Kidney (tissue), 14 donors: ENCODE data around the gene MAGI1. TPM values are rescaled to one million over a fixed set of nuclear protein-coding genes. Genes with fewer than 3 reads are reported as not detected.

ENCODE experiments used
- DNase-seq, 5 donors: peaks; one replicate each; pipeline ENCODE4 v3.0.0-alpha.2; 2013 to 2020
- FAIRE-seq: peaks from 2 replicates; lab custom pipeline; 2012; peaks lifted over from hg19 to GRCh38; lab: Jason Lieb, UNC
- H3K27ac ChIP-seq, 2 donors: one replicate each; pipeline ENCODE4 v1.7.0; 2013; ENCODE audit warnings: low read depth in 2 of 2, low read length in 2 of 2, inconsistent platforms in 1 of 2
- H3K27me3 ChIP-seq: one replicate; pipeline ENCODE4 v1.7.1; 2013; ENCODE audit warnings: low read length, inconsistent platforms; ENCODE audit not compliant: control insufficient read depth, insufficient read depth
- H3K36me3 ChIP-seq, 3 donors: one replicate each; pipeline versions ENCODE4 v1.7.0 to v1.7.1; 2013; ENCODE audit warnings: low read length in 3 of 3, control low read depth in 1 of 3, inconsistent platforms in 1 of 3; ENCODE audit not compliant: insufficient read depth in 3 of 3, control insufficient read depth in 2 of 3
- H3K4me1 ChIP-seq, 3 donors: one replicate each; pipeline versions ENCODE4 v1.7.0 to v1.7.1; 2013; ENCODE audit warnings: low read length in 3 of 3, inconsistent platforms in 1 of 3, low read depth in 1 of 3; ENCODE audit not compliant: control insufficient read depth in 2 of 3, insufficient read depth in 2 of 3
- H3K4me3 ChIP-seq, 3 donors: one replicate each; pipeline versions ENCODE4 v1.7.0 to v1.8.1; 2013; ENCODE audit warnings: low read length in 3 of 3, control low read depth in 1 of 3, inconsistent platforms in 1 of 3
- H3K9ac ChIP-seq, 3 donors: one replicate each; pipeline versions ENCODE4 v1.7.0 to v1.7.1; 2013; ENCODE audit warnings: low read length in 3 of 3, control low read depth in 1 of 3, inconsistent platforms in 1 of 3
- H3K9me3 ChIP-seq, 3 donors: one replicate each; pipeline versions ENCODE4 v1.7.0 to v1.7.1; 2013; ENCODE audit warnings: low read length in 3 of 3, control low read depth in 1 of 3, inconsistent platforms in 1 of 3; ENCODE audit not compliant: control insufficient read depth in 2 of 3, insufficient read depth in 1 of 3
- intact Hi-C: fragments of 100-400 bp; cut with DNase I; formaldehyde crosslinking; loops from one replicate; pipeline ENCODE4 v1.11.1; 2022
- polyA plus RNA-seq: library from polyadenylated mRNA; stranded (reverse); fragments of 350-450 nt; fragmentation: Illumina TruSeq; extraction: RNeasy Lipid Tissue Mini Kit (QIAGEN cat#74804); gene quantifications from one replicate; pipeline ENCODE4 v1.2.3, GENCODE V29; 2014; ENCODE audit warnings: low read depth, low replicate concordance; ENCODE audit not compliant: insufficient read depth
- total RNA-seq: library from RNA; stranded (reverse); fragmentation: NEBNext Ultra II Directional; extraction: Animal tissue kit (Norgen Biotek cat#: 25700); gene quantifications from one replicate; pipeline ENCODE4 v1.2.1, GENCODE V29; 2021
- TF ChIP-seq, protein P1 (sequence below): IDR thresholded peaks from 3 replicates; pipeline ENCODE4 v1.5.1; 2012; ENCODE audit warnings: mild to moderate bottlenecking, moderate library complexity, borderline replicate concordance; ENCODE audit not compliant: insufficient read depth; ENCODE audit errors: extremely low read depth
- donor health status: control.
- donor health status: control.
- donor health status: control.
- donor health status: control.
- donor health status: control.
- donor health status: DM: yes; HTN: yes; CAD: no.
- donor health status: Normal renal cell carcinoma (clear cell type).

Gene MAGI1
- total and polyA plus RNA-seq, 2 donors from 2014 or later, result 8.2 to 42.8 TPM

GRCh38 chr3:65988411-65989180, 50.1 kb downstream of the MAGI1 start:
- TF ChIP-seq, protein P1, sequence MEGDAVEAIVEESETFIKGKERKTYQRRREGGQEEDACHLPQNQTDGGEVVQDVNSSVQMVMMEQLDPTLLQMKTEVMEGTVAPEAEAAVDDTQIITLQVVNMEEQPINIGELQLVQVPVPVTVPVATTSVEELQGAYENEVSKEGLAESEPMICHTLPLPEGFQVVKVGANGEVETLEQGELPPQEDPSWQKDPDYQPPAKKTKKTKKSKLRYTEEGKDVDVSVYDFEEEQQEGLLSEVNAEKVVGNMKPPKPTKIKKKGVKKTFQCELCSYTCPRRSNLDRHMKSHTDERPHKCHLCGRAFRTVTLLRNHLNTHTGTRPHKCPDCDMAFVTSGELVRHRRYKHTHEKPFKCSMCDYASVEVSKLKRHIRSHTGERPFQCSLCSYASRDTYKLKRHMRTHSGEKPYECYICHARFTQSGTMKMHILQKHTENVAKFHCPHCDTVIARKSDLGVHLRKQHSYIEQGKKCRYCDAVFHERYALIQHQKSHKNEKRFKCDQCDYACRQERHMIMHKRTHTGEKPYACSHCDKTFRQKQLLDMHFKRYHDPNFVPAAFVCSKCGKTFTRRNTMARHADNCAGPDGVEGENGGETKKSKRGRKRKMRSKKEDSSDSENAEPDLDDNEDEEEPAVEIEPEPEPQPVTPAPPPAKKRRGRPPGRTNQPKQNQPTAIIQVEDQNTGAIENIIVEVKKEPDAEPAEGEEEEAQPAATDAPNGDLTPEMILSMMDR, result no peak
- no peaks in the 10 kb centered on the region for H3K9me3 ChIP-seq
- peaks cover 0 to 5% (median 2%) of the 10 kb centered on the region in 3 donors for H3K4me1 ChIP-seq
- H3K27me3 ChIP-seq, result no peaks in the 10 kb centered on the region
- no peak for DNase-seq
- H3K4me3 ChIP-seq, result no peak overlapping the region
- intact Hi-C loops, result no loop called here
- H3K36me3 ChIP-seq, result no peaks in the 10 kb centered on the region
- H3K27ac ChIP-seq, result no peak overlapping the region
- no peak overlapping the region for H3K9ac ChIP-seq
- FAIRE-seq, result no peak

DNA sequence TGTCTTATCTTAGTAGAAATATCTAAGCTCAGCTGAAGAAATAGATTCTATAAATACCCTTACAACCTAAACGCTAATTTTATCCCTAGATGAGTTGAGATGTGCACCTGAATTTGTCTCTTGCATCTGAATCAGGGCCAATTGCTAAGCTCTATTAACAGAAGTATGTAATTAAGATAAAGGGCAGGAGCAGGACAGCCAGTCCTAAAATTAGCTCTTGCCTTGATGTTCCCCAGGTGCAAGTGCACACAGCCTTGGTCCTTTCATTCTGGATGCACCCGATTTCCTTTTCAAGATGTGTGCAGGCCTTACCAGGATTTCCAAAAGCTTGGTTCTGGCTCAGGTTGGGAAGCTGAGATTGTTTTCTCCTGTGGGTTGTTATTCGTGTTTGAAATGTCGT, 52.4 kb downstream of the MAGI1 start:
- H3K4me1 ChIP-seq, result peaks cover 0 to 5% (median 2%) of the 10 kb centered on the region in 3 donors
- DNase-seq (no peak), FAIRE-seq (no peak)
- H3K36me3 ChIP-seq, result no peaks in the 10 kb centered on the region
- H3K4me3 ChIP-seq, result no peak overlapping the region
- no peak overlapping the region for H3K27ac ChIP-seq
- H3K27me3 ChIP-seq, result no peaks in the 10 kb centered on the region
- TF ChIP-seq, protein P1, result no peak
- no peak overlapping the region for H3K9ac ChIP-seq
- H3K9me3 ChIP-seq, result no peaks in the 10 kb centered on the region
- intact Hi-C loops, result no loop called here

DNA sequence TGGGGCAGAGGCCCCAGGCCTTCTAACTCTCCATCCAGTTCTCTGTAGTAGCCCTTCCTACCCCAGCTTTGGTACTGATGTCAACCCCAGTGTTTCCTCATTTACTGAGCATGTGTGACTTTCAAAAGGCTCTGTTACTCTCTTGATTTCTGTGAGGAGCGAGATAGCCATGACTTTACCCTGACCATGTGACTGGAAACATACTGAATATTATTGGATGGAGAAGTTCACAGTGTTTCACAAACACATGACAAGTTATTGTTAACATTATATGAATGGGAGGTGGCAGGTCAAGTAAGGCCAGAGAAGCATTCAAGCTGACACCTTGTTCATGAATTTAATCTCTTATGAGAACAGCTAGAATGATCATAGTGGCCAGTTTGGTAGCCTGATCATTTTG, 53.7 kb downstream of the MAGI1 start:
- H3K4me1 ChIP-seq, result peaks cover 0 to 2% (median 0%) of the 10 kb centered on the region in 3 donors
- no peak overlapping the region for H3K4me3 ChIP-seq
- FAIRE-seq, result no peak
- no peaks in the 10 kb centered on the region for H3K9me3 ChIP-seq
- no peak for DNase-seq
- no peaks in the 10 kb centered on the region for H3K27me3 ChIP-seq
- H3K27ac ChIP-seq, result no peak overlapping the region
- H3K36me3 ChIP-seq, result no peaks in the 10 kb centered on the region
- intact Hi-C loops, result no loop called here
- H3K9ac ChIP-seq, result no peak overlapping the region
- TF ChIP-seq, protein P1, result no peak
